ENCODE data around the gene PAQR5. TPM values are rescaled to one million over a fixed set of nuclear protein-coding genes. Genes with fewer than 3 reads are reported as not detected.

Gene PAQR5
- total RNA-seq, 1 experiment from 2014 or later = 3.4 TPM

DNA sequence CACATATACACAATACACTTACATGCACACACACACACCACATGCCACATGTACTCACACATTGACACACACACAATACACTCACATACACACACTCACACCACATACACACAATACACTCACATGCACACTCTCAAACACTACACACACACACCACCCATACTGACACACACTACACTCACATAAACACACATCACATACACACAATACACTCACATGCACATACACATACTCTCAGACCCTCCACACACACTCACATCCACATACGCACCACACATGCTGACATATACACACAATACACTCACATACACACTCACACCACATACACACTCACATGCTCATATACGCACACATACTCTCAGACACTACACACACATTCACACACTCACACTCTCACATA is 87.1 kb downstream of the PAQR5 start:
- intact Hi-C loops (cut with micrococcal nuclease; ENCODE audit: unreplicated experiment) = no loop called here
- peaks cover 2% of the 10 kb centered on the region; the same call in 1 of the 2 replicates for H3K4me1 ChIP-seq
- CTCF ChIA-PET = no interaction called here
- Mint-ChIP-seq H3K36me3 (ENCODE audit: insufficient read depth, unreplicated experiment) (no peaks in the 10 kb centered on the region), H3K4me3 (ENCODE audit: unreplicated experiment) (no peak overlapping the region), H3K27me3 (ENCODE audit: insufficient read depth, unreplicated experiment) (no peaks in the 10 kb centered on the region), H3K4me1 (ENCODE audit: low read depth, unreplicated experiment) (no peaks in the 10 kb centered on the region), H3K9me3 (ENCODE audit: unreplicated experiment) (no peaks in the 10 kb centered on the region), H3K27ac (ENCODE audit: unreplicated experiment) (no peak overlapping the region)
- H3K9me3 ChIP-seq = no peaks in the 10 kb centered on the region
- no peaks in the 10 kb centered on the region for H3K27me3 ChIP-seq (replicated peaks; ENCODE audit: control insufficient read depth, insufficient read depth, low read length)
- H3K4me3 ChIP-seq (ENCODE audit: low read depth, low read length) = no peak overlapping the region
- TF ChIP-seq, protein P1, sequence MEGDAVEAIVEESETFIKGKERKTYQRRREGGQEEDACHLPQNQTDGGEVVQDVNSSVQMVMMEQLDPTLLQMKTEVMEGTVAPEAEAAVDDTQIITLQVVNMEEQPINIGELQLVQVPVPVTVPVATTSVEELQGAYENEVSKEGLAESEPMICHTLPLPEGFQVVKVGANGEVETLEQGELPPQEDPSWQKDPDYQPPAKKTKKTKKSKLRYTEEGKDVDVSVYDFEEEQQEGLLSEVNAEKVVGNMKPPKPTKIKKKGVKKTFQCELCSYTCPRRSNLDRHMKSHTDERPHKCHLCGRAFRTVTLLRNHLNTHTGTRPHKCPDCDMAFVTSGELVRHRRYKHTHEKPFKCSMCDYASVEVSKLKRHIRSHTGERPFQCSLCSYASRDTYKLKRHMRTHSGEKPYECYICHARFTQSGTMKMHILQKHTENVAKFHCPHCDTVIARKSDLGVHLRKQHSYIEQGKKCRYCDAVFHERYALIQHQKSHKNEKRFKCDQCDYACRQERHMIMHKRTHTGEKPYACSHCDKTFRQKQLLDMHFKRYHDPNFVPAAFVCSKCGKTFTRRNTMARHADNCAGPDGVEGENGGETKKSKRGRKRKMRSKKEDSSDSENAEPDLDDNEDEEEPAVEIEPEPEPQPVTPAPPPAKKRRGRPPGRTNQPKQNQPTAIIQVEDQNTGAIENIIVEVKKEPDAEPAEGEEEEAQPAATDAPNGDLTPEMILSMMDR (IDR thresholded peaks at IDR 0.05; ENCODE audit: insufficient read depth in 1 of 2, low read depth in 1 of 2, low read length in 1 of 2, severe bottlenecking in 1 of 2, unreplicated experiment in 1 of 2) = no peak
- POLR2A ChIA-PET = no interaction called here
- no peak for DNase-seq
- no TSS peak for BruUV-seq (replicated peaks)
- no peaks in the 10 kb centered on the region for H3K36me3 ChIP-seq (ENCODE audit: control insufficient read depth, insufficient read depth, low read length)

DNA sequence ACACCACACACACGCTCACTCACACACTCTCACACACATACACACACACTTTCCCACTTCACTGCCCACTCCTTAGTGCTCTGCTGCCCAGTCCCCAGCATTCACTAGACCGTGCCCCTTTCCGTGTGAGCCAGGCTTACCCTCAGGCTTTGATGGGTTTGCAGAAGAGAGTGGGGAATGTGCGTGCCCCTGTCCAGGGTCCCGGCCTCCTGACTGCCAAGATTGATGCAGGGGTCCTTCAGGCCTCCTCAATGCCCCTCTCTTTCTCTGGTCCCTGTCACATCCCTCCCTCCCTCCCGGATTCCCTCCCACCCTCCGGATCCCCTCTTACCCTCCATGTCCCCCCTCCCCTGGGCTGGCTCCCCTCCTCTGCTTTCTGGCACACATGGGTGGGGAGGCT is 87.6 kb downstream of the PAQR5 start:
- Histone ChIP-seq H3K4me1 (peaks cover 6% of the 10 kb centered on the region; the same call in 1 of the 2 replicates), H3K27me3 (replicated peaks; ENCODE audit: control insufficient read depth, insufficient read depth, low read length) (no peaks in the 10 kb centered on the region), H3K4me3 (ENCODE audit: low read depth, low read length) (no peak overlapping the region), H3K36me3 (ENCODE audit: control insufficient read depth, insufficient read depth, low read length) (no peaks in the 10 kb centered on the region), H3K9me3 (no peaks in the 10 kb centered on the region)
- no peaks in the 10 kb centered on the region for H3K9me3 Mint-ChIP-seq (ENCODE audit: unreplicated experiment)
- ChIA-PET POLR2A (no interaction called here), CTCF (no interaction called here)
- TF ChIP-seq, protein P1 (IDR thresholded peaks at IDR 0.05; ENCODE audit: insufficient read depth in 1 of 2, low read depth in 1 of 2, low read length in 1 of 2, severe bottlenecking in 1 of 2, unreplicated experiment in 1 of 2) = no peak
- no peaks in the 10 kb centered on the region for H3K27me3 Mint-ChIP-seq (ENCODE audit: insufficient read depth, unreplicated experiment)
- H3K4me1 Mint-ChIP-seq (ENCODE audit: low read depth, unreplicated experiment) = peaks cover 2% of the 10 kb centered on the region
- no peak overlapping the region for H3K4me3 Mint-ChIP-seq (ENCODE audit: unreplicated experiment)
- no peaks in the 10 kb centered on the region for H3K36me3 Mint-ChIP-seq (ENCODE audit: insufficient read depth, unreplicated experiment)
- H3K27ac Mint-ChIP-seq (ENCODE audit: unreplicated experiment) = no peak overlapping the region
- intact Hi-C loops (cut with micrococcal nuclease; ENCODE audit: unreplicated experiment) = no loop called here
- no TSS peak for BruUV-seq (replicated peaks)
- no peak for DNase-seq

DNA sequence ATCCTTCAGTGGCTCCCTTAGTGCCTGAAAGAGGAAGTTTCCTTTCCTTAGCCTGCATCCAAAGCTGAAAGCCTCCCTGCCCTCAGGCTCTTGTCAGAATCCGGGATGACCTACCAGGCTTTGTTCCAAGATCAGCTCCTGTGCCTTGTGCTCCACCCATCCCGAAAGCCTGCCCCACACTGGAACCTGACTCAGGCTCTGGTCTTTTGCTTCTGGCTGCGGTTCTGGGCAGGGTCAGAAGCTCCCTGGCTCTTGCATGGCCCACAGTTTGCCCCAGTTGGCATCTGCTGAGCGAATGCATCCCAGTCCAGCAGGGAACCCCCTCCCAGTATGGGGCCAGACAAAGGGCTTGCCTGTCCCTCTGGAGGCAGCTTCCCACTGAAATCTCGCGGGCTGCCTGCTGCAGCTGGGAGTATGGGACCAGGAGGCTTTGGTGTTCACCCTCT is 89.6 kb downstream of the PAQR5 start:
- TF ChIP-seq, protein P1 (IDR thresholded peaks at IDR 0.05; ENCODE audit: insufficient read depth in 1 of 2, low read depth in 1 of 2, low read length in 1 of 2, severe bottlenecking in 1 of 2, unreplicated experiment in 1 of 2) = no peak
- CTCF ChIA-PET = no interaction called here
- H3K27ac Mint-ChIP-seq (ENCODE audit: unreplicated experiment) = no peak overlapping the region
- BruUV-seq (replicated peaks) = no TSS peak
- H3K27me3 Mint-ChIP-seq (ENCODE audit: insufficient read depth, unreplicated experiment) = no peaks in the 10 kb centered on the region
- no peak overlapping the region for H3K4me3 Mint-ChIP-seq (ENCODE audit: unreplicated experiment)
- no peaks in the 10 kb centered on the region for H3K9me3 Mint-ChIP-seq (ENCODE audit: unreplicated experiment)
- H3K36me3 Mint-ChIP-seq (ENCODE audit: insufficient read depth, unreplicated experiment) = no peaks in the 10 kb centered on the region
- Histone ChIP-seq H3K36me3 (ENCODE audit: control insufficient read depth, insufficient read depth, low read length) (no peaks in the 10 kb centered on the region), H3K27me3 (replicated peaks; ENCODE audit: control insufficient read depth, insufficient read depth, low read length) (no peaks in the 10 kb centered on the region), H3K4me1 (peaks cover 11% of the 10 kb centered on the region; the same call in 1 of the 2 replicates), H3K9me3 (no peaks in the 10 kb centered on the region), H3K4me3 (ENCODE audit: low read depth, low read length) (no peak overlapping the region)
- DNase-seq = no peak
- H3K4me1 Mint-ChIP-seq (ENCODE audit: low read depth, unreplicated experiment) = peaks cover 14% of the 10 kb centered on the region
- intact Hi-C loops (cut with micrococcal nuclease; ENCODE audit: unreplicated experiment) = no loop called here
- POLR2A ChIA-PET = no interaction called here
